CD4-positive, alpha-beta T cell (primary cell): ENCODE results near the gene METTL1. TPM values are rescaled to one million over a fixed set of nuclear protein-coding genes. Genes with fewer than 3 reads are reported as not detected.

Experiments
- ATAC-seq: fragments of 200-7000 bp; cut with Tn5 transposase; one replicate; pipeline ENCODE4 v1.10.0; 2022; ENCODE audit warnings: mild to moderate bottlenecking; ENCODE audit not compliant: poor library complexity
- CTCF ChIA-PET: fragments of 350-600 bp; sonication (Branson Sonifier 250); formaldehyde crosslinking; loops from one replicate; lab custom pipeline; 2021; ENCODE audit warnings: antibody characterized with exemption, inconsistent platforms; lab: Charles Lee
- POLR2A ChIA-PET: fragments of 350-600 bp; sonication (Branson Sonifier 250); formaldehyde crosslinking; loops from one replicate; lab custom pipeline; 2021; ENCODE audit warnings: antibody characterized with exemption, inconsistent platforms; lab: Charles Lee
- DNase-seq, 14 experiments: peaks; one replicate each; pipeline ENCODE4 v3.0.0-alpha.2; 2013 to 2020; ENCODE audit warnings: mixed read lengths in 2 of 14
- H3K27ac ChIP-seq, 2 donors: one replicate each; pipeline versions ENCODE4 v1.5.1 to v1.7.0; 2013; ENCODE audit warnings: low read length in 2 of 2, low read depth in 1 of 2, mild to moderate bottlenecking in 1 of 2
- H3K27me3 ChIP-seq, 2 experiments: 1 replicate in 1 of 2; 2 replicates in 1 of 2; pipeline versions ENCODE4 v1.6.1 to v1.7.0; 2013; ENCODE audit warnings: low read length in 2 of 2, control low read depth in 1 of 2, mild to moderate bottlenecking in 1 of 2, moderate library complexity in 1 of 2; ENCODE audit not compliant: insufficient read depth in 2 of 2, control insufficient read depth in 1 of 2
- H3K36me3 ChIP-seq: one replicate; pipeline ENCODE4 v1.6.1; 2013; ENCODE audit warnings: low read length, control low read depth; ENCODE audit not compliant: insufficient read depth
- H3K4me1 ChIP-seq: one replicate; pipeline ENCODE4 v1.6.1; 2013; ENCODE audit warnings: low read length, control low read depth; ENCODE audit not compliant: insufficient read depth
- H3K4me3 ChIP-seq: one replicate; pipeline ENCODE4 v1.5.1; 2013; ENCODE audit warnings: mild to moderate bottlenecking, low read length, moderate library complexity
- H3K9me3 ChIP-seq, 2 experiments: 1 replicate in 1 of 2; 2 replicates in 1 of 2; pipeline versions ENCODE4 v1.6.1 to v1.7.0; 2013; ENCODE audit warnings: low read length in 2 of 2, mild to moderate bottlenecking in 2 of 2, control low read depth in 1 of 2, moderate library complexity in 1 of 2; ENCODE audit not compliant: control insufficient read depth in 1 of 2, insufficient read depth in 1 of 2
- H3K27ac Mint-ChIP-seq: one replicate; pipeline ENCODE4 v1.8.0; 2020; ENCODE audit warnings: mixed read lengths
- H3K27me3 Mint-ChIP-seq: one replicate; pipeline ENCODE4 v1.8.0; 2021; ENCODE audit warnings: mixed read lengths
- H3K36me3 Mint-ChIP-seq: one replicate; pipeline ENCODE4 v1.8.0; 2021; ENCODE audit warnings: low read depth, mixed read lengths
- H3K4me1 Mint-ChIP-seq: one replicate; pipeline ENCODE4 v1.8.0; 2021; ENCODE audit warnings: low read depth, mixed read lengths
- H3K4me3 Mint-ChIP-seq: one replicate; pipeline ENCODE4 v1.8.0; 2020; ENCODE audit warnings: mild to moderate bottlenecking, mixed read lengths
- H3K9me3 Mint-ChIP-seq: one replicate; pipeline ENCODE4 v1.8.0; 2020; ENCODE audit warnings: mixed read lengths
- intact Hi-C, 2 experiments: fragments of 100-400 bp; cut with DNase I in 1 of 2; cut with micrococcal nuclease in 1 of 2; formaldehyde crosslinking; loops; one replicate each; pipeline versions ENCODE4 v1.15.1 to v1.9.0; 2023 to 2025; cut with DNase I, micrococcal nuclease
- total RNA-seq, 174 experiments: library from RNA in 2 of 174; stranded (reverse) in 2 of 174; gene quantifications; one replicate each; pipeline ENCODE4 v1.2.3 and lab custom pipeline; 2021 to 2026
- TF ChIP-seq, protein P1 (sequence below): fragments of 200-600 bp; IDR thresholded peaks from one replicate; pipeline ENCODE4 v1.8.0; 2022; ENCODE audit warnings: antibody characterized with exemption, mild to moderate bottlenecking

The METTL1 gene
- total RNA-seq, 2 experiments from 2014 or later = 9.3 to 12.0 TPM

- H3K4me1 ChIP-seq = no peaks in the 10 kb centered on the region
- DNase-seq (no peak), ATAC-seq (no peak)
- no peak overlapping the region for H3K4me3 ChIP-seq
- intact Hi-C loops = no loop called here
- CTCF ChIA-PET = no interaction called here
- no peaks in the 10 kb centered on the region for H3K9me3 ChIP-seq
- H3K27me3 ChIP-seq = no peaks in the 10 kb centered on the region
- POLR2A ChIA-PET = interaction anchor here (1.0 kb wide), 1 partner anchor 15 kb away, joined by 3 read pairs; the partner anchor contains the start of gene TSFM
- TF ChIP-seq, protein P1, sequence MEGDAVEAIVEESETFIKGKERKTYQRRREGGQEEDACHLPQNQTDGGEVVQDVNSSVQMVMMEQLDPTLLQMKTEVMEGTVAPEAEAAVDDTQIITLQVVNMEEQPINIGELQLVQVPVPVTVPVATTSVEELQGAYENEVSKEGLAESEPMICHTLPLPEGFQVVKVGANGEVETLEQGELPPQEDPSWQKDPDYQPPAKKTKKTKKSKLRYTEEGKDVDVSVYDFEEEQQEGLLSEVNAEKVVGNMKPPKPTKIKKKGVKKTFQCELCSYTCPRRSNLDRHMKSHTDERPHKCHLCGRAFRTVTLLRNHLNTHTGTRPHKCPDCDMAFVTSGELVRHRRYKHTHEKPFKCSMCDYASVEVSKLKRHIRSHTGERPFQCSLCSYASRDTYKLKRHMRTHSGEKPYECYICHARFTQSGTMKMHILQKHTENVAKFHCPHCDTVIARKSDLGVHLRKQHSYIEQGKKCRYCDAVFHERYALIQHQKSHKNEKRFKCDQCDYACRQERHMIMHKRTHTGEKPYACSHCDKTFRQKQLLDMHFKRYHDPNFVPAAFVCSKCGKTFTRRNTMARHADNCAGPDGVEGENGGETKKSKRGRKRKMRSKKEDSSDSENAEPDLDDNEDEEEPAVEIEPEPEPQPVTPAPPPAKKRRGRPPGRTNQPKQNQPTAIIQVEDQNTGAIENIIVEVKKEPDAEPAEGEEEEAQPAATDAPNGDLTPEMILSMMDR = no peak
- Mint-ChIP-seq H3K9me3 (no peaks in the 10 kb centered on the region), H3K27me3 (no peaks in the 10 kb centered on the region), H3K4me3 (no peak overlapping the region), H3K27ac (no peak overlapping the region), H3K4me1 (no peaks in the 10 kb centered on the region), H3K36me3 (peaks cover 81% of the 10 kb centered on the region)
- H3K36me3 ChIP-seq = peaks cover 69% of the 10 kb centered on the region
- no peak overlapping the region for H3K27ac ChIP-seq
Measured at GRCh38 chr12:57797933-57798332, 26.0 kb upstream of the METTL1 start.

- Histone ChIP-seq H3K9me3 (no peaks in the 10 kb centered on the region), H3K4me1 (no peaks in the 10 kb centered on the region), H3K36me3 (peaks cover 70% of the 10 kb centered on the region), H3K4me3 (no peak overlapping the region), H3K27ac (no peak overlapping the region), H3K27me3 (no peaks in the 10 kb centered on the region)
- POLR2A ChIA-PET = no interaction called here
- no peak overlapping the region for H3K27ac Mint-ChIP-seq
- intact Hi-C loops = no loop called here
- peaks cover 81% of the 10 kb centered on the region for H3K36me3 Mint-ChIP-seq
- no peaks in the 10 kb centered on the region for H3K4me1 Mint-ChIP-seq
- no peaks in the 10 kb centered on the region for H3K27me3 Mint-ChIP-seq
- DNase-seq (no peak), ATAC-seq (no peak)
- CTCF ChIA-PET = no interaction called here
- no peak overlapping the region for H3K4me3 Mint-ChIP-seq
- H3K9me3 Mint-ChIP-seq = no peaks in the 10 kb centered on the region
- TF ChIP-seq, protein P1 = no peak
Measured at GRCh38 chr12:57796996-57797395, 25.1 kb upstream of the METTL1 start.

- Mint-ChIP-seq H3K27ac (no peak overlapping the region), H3K9me3 (no peaks in the 10 kb centered on the region), H3K4me3 (no peak overlapping the region), H3K4me1 (no peaks in the 10 kb centered on the region), H3K36me3 (peaks cover 80% of the 10 kb centered on the region), H3K27me3 (no peaks in the 10 kb centered on the region)
- no peak overlapping the region for H3K27ac ChIP-seq
- H3K9me3 ChIP-seq = no peaks in the 10 kb centered on the region
- ChIA-PET POLR2A (interaction anchor here (0.6 kb wide), 1 partner anchor 57 kb away, joined by 3 read pairs; no protein-coding TSS in a partner anchor), CTCF (no interaction called here)
- TF ChIP-seq, protein P1 = no peak
- H3K4me3 ChIP-seq = no peak overlapping the region
- no peaks in the 10 kb centered on the region for H3K27me3 ChIP-seq
- peaks cover 71% of the 10 kb centered on the region for H3K36me3 ChIP-seq
- ATAC-seq (no peak), DNase-seq (no peak)
- no peaks in the 10 kb centered on the region for H3K4me1 ChIP-seq
- intact Hi-C loops = no loop called here
Measured at GRCh38 chr12:57795354-57795753, 23.4 kb upstream of the METTL1 start.
